Right ventricle myocardium superior (tissue), 1 donor: ENCODE measurements around the gene KDELR1. TPM values are rescaled to one million over a fixed set of nuclear protein-coding genes. Genes with fewer than 3 reads are reported as not detected.

Source experiments
- total RNA-seq: library from RNA; stranded (reverse); fragmentation: NEBNext Ultra II Directional; extraction: Animal tissue kit (Norgen Biotek cat#: 25700); gene quantifications from one replicate; pipeline ENCODE4 v1.2.1, GENCODE V29; 2021
- donor health status: DM: no; HTN: yes; CAD: no; lungs with severe emphysema.

KDELR1 gene
- total RNA-seq, 1 donor from 2014 or later, result 69.5 TPM

Other genes with a start within 250 kb of the KDELR1 start
- gene LIG1, start 221.2 kb downstream of the KDELR1 start, total RNA-seq, result 2.4 TPM
- 6.9 TPM for gene ZSWIM9, start 220.9 kb downstream of the KDELR1 start, total RNA-seq
- gene CARD8, start 135.6 kb downstream of the KDELR1 start, total RNA-seq, result 27.1 TPM
- 0.51 TPM for gene ZNF114, start 121.5 kb downstream of the KDELR1 start, total RNA-seq
- 41.8 TPM for gene EMP3, start 66.0 kb downstream of the KDELR1 start, total RNA-seq
- 105 TPM for gene TMEM143, start 27.6 kb downstream of the KDELR1 start, total RNA-seq
- not detected for gene SYNGR4, start 27.2 kb downstream of the KDELR1 start, total RNA-seq
- 0.54 TPM for gene GRIN2D, start 2.1 kb upstream of the KDELR1 start, total RNA-seq
- gene GRWD1, start 54.4 kb upstream of the KDELR1 start, total RNA-seq, result 16.9 TPM
- gene KCNJ14, start 64.0 kb upstream of the KDELR1 start, total RNA-seq, result 0.24 TPM
- 29.8 TPM for gene CYTH2, start 77.8 kb upstream of the KDELR1 start, total RNA-seq
- 0.70 TPM for gene LMTK3, start 120.3 kb upstream of the KDELR1 start, total RNA-seq
- gene SULT2B1, start 160.6 kb upstream of the KDELR1 start, total RNA-seq, result 0.22 TPM
- not detected for gene SPACA4, start 215.2 kb upstream of the KDELR1 start, total RNA-seq
- gene FAM83E, start 223.5 kb upstream of the KDELR1 start, total RNA-seq, result not detected
- gene RPL18, start 227.6 kb upstream of the KDELR1 start, total RNA-seq, result 526 TPM
- 7.6 TPM for gene SPHK2, start 228.0 kb upstream of the KDELR1 start, total RNA-seq
- 14.5 TPM for gene DBP, start 245.8 kb upstream of the KDELR1 start, total RNA-seq